ENCODE results near the gene SLCO3A1.

SLCO3A1 gene

DNA sequence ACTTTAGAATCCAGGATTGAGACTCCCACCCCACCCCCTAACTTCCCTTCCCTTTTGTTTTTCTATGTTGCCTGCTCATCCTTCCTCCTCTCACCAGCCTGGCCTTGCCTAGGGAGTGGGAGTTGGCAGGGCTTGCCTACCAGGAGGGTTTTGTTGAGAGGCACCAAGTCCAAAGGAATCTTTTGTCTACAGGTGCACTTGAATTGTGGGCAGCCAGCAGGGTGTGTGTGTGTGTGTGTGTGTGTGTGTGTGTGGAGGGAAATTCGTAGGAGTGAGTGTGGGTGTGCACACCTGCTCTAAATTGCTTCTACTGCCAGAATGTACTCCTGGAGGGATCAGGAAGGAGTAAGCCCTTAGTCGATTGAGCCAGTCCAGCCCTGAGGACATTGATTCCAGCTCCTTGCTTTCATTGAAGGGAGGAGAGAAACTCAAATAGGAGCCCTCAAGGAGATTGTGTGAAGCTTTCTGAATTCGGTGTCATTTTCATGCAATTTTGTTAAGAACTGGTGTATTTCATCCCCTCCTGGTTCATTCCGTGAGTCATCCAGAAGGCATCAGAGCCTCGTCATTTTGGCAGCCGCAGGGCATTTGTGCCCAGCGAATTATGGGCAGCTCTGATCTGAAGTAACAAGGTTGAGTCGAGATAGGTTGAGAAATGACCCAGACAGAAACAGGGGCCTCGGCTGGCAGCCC, 112.1 kb downstream of the SLCO3A1 start:
- DNase-seq (ENCODE audit: low read depth in 3 of 3): no peak

DNA sequence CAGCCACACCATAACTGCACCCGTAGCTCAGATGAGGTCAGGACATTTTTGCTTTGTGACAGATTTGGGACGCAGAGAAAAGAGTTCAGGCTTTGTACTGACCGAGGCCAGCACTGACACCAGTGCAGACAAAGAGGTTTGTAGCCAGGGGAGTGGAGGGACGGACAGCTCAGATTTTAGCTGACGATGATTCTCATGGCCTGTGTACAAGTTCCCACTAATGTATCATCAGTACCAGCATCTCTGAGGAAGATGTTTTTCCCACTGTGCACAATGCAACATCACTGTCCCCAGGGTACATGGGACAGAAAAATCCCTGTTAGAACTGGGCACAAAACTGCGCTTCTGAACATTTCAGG, 112.7 kb downstream of the SLCO3A1 start:
- DNase-seq (ENCODE audit: low read depth in 3 of 3): no peak

DNA sequence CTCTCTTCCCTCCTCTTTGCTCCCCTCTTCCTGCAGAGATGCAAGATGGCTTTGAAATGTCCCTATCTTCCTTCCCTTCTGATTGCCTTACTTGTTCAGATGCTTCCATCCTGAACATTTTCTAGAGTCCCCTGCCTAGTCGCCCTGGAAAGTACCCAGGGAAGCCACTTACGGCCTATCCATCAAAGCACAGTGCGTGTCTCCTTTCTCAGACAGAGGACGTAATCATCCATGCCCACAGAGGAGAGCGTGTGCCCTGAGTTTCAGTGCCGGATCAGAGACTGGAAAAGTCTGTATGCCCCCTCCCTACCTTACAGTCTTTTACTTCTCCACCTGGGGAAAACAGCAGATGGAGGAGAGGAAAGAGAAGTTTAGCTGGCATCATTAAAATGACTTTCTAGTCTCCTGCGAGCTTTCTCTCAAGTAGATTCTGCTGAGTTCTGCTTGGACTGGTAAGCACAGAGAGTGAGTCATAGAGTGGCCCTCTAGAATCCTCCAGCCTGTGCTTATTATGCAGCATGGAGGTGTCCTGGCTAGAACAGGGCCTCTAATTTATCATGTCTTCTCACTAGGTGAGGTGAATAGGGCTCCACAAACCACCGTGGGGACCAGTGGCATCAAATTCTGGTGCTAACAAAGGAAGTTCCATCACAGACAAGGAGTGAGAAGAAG, 114.6 kb downstream of the SLCO3A1 start:
- DNase-seq (ENCODE audit: low read depth in 3 of 3): no peak

DNA sequence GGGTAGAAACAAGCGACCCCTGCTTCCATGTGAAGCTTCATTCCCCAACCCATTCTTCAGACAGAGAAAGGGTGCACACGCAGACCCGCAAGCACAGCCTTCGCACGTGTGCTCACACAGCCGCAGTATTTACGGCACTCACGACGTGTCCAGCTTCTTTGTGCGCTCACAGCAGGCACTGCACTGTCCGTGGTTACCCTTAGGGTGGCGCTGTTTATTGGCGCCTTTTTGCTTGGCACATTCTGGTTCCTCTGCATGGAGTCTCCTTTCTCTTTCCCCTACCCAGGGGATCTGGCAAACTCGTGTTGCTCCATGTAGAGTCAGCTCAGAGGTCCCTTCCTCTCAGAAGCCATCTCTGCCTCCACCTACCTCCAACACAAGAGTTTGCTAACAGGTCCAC, 115.1 kb downstream of the SLCO3A1 start:
- no peak for DNase-seq (ENCODE audit: low read depth in 3 of 3)

DNA sequence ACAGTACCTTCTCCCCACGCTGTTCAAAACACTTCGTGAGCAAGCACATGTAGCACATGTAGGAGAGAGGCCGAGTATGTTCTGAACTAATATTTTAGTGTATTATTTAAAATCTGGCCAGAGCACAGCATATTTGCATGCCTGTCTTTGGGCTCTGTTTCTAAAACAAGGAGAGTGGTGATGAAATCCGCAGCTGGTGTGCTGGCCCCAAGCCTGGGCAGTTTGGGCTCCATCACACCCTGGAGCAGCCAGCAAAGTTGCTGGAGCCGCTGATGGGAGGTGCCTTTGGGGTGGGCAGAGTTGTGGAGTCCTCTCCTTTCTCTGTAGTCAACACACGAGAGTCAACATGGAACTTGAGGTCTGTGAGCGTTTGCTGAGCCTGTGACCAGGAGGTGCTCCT, 116.6 kb downstream of the SLCO3A1 start:
- DNase-seq (ENCODE audit: low read depth in 3 of 3): no peak

DNA sequence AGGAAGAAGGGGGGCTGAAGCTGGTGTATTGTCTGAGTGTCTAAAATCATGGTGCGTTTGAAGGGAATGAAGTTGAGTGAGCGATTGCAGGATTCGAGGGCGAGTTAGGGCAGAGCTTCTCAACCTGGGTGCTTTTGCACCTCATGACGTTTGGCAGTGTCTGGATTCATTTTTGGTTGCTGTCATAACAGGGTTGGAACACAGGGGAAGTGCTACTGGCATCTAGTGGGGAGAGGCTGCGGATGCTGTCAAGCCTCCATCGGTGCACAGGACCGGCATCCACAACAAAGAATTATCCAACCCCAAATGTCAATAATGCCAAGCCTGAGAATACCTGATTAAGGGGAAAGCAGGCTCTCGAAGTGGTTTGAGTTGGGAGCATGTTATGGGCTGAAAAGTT, 120.0 kb downstream of the SLCO3A1 start:
- no peak for DNase-seq (ENCODE audit: low read depth in 3 of 3)

DNA sequence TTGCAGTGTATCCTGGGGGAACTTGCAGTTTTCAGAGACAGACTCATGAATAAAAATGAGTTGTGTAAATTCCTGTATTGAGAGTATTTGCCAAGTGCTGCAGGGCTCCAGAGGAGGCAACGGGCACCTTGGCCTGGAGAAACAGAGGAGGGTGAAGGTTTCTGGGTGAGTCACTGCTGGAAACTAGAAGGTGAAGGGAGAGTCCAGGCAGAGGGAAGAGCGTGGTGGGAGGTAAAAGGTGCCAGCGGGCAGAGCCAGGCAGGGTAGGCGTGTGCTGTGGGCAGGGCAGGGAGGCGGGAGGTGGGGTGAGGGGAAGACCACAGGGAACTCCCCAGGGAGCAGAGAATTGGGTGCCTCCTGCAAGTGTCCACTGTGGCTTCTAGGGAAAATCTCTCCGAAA, 120.8 kb downstream of the SLCO3A1 start:
- DNase-seq (ENCODE audit: low read depth in 3 of 3): no peak

DNA sequence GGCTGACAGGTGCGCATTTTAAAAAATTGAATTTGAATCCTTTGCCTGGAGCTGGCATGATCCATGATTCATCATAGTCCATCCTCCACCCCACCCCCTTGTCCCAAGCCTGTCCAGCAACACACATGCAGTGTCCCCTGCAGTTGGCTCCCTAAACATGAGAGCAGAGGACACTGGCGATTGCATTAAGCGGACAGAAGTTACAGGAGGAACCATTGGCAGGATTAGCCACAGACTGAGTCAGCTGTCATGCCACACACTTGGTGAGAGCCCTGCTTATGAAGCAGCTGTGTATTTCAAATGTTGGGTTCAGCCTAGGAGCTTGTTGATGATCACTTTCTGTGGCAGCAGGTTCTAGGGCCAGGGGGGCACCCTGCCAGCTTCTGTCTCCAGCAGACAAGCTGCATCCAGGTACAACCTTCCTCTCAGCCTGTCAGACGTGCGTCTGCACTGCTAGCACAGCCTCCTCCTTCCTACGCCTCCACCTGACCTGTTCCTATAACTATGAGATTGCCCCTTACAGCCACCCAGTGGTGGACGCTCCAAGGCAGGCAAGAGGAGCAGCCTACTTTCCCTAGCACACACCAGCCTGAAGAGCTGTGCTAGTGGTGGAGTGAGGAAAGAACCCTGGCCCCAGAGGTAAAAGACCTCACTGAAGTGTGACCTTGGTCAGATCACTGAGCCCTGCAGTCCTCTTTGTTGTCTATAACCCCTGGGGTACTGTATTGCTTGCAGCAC, 121.9 kb downstream of the SLCO3A1 start:
- no peak for DNase-seq (ENCODE audit: low read depth in 3 of 3)

DNA sequence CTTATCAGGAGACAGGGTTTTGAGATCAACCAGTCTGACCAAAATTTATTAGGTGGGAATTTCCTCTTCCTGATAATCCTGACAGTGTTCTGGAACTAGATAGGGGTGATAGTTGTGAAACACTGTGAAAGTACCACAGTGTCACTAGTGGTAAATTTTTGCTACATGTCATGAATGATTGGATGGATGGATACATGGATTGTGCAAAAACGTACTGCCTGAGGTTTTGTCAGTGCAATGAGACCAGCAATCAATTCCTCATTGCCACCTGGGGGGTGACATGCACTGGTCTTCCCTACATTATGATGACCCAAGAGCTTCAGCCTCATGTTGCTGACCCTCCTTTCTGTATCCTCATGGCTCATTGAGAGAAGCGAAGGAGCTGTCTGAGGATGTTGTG, 123.5 kb downstream of the SLCO3A1 start:
- no peak for DNase-seq (ENCODE audit: low read depth in 3 of 3)

DNA sequence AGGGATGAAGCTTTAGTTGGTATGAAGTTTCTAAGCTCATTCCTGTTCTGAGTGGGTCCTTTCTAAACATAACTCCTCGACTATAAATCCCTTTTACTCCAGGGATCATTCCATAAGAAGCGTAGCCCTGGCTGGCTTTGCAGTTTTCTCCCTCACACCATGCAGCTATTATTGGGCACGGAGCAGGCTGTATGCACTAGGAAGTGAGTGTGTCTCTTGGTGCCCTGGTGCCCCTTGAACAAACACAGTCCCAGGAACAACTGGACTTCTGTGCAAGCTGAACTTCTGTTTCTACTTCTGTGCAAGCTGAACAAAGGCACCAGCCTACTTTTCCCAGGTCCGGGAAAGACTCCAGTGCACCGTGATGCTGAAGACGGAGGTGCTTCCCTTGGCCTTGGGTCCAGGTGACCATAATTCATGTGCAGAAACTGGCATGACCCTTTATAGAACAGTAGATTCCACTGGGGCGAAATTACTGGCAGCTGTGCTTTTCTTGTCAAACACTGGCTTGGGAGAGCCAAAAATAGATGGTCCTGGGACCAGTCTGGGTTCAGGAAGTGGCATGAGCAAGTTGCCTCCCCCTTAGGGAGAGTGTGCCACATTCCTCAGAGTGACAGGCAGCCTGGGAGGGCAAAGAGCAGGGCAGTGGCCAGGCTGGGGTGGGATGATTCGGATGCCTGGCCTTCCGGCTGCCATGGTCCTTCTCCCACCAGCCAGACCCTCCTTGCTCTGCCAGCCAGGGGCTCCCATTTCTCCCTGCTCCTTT, 127.2 kb downstream of the SLCO3A1 start:
- no peak for DNase-seq (ENCODE audit: low read depth in 3 of 3)

DNA sequence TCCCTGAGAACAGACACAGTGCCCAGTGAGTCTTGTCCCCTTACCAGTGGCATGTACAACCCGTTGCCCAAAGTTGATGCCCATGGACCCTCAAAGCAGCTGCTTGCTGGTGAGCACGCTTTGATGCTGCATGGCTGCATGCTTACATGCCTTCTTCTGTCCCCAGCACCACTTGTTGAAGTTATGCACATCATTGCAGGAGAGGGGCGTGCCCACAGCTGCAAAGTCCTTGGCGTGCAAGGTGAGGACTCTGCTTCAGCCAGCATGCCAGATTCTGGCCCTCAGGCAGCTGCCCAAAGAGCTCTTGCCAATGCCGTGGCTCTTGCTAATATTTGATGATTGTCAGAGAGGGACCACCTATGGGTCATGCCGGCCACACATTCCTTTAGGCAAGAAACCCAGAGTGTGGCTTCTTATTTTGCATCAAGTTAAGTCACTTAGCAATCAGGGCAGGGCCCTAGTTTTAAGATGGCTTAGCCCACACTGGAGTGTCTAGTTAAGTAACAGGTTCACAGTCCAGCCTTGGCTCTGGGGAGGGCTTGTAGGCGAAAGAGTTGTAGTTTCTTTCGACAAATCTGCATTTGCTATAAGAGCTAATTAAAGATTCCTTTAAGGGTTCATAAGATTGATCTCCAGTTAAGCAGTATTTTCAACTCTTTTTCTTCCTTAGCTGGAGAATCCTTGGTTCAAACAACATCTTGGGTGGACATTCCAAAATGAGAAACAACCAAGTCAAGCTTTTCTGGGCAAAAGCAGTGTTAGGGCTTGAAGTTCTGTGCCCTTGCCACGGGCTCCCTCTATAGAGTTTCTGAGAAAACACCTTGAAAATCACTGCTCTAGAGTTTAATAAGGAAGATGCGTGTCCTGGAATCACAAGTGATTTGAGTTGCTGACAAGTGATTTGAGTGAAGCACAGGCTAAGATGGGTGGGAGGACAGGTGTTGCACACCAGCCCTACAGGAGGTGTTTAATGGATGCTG, 128.6 kb downstream of the SLCO3A1 start:
- no peak for DNase-seq (ENCODE audit: low read depth in 3 of 3)

DNA sequence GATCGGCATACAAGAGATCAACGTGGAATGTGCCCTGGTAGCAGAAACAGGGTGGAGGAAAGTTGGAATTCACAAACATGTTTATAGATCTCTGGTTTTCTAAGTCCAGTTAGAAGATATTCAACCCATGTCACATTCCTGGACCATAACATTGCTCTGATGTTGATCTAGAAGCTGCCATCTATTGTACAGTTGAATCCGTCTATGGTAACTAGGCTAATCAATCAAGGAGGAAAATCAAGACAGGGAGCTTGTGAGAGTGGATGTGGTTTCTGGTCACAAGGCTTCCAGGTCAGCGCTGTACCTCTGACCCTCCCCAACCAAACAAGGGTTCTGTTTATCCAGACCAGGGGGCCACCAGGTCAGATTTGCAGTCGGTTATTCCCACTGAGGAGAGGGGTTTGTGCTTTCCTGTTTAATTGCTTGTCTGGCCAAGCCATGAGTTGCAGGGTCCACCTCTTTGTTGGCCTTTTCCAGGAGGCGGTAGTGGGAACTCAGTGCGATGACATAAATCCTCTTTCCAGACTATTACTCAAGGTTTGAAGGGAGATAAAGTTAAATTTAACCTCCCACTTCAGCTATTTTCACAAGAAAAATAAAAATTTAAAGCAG, 130.3 kb downstream of the SLCO3A1 start:
- no peak for DNase-seq (ENCODE audit: low read depth in 3 of 3)

DNA sequence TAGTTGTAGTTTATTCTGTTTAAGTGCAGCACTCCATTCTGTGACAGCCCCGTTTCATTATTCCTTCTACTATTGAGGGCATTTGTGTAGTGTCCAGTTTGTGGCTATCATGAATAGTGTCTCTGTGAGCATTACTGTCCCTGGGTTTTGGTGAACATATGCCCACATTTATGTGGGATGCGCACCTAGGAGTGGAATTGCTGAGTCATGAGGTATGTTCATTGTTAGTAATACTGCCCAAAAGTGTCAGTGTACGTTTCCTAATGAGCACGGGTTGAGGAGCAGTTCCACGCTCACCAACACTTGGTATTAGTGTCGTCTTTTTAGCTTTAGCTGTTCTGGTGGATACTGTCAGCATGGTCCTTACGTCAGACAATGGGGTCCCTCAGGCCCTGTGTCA, 131.8 kb downstream of the SLCO3A1 start:
- DNase-seq (ENCODE audit: low read depth in 3 of 3): no peak

DNA sequence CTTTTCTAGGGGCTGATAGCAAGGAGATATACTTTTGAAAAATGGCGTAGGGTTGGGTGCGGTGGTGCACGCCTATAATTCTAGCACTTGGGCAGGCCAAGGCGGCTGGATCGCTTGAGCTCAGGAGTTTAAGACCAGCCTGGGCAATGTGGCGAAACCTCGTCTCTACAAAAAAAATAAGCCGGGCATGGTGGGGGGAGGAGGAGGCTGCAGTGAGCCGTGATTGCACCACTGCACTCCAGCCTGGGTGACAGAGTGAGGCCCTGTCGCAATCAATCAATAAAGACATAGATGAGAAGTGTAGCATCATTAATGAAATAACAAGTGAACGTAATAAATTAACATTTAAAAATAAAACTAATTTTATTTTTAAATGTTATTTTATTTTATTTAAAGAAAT, 134.6 kb downstream of the SLCO3A1 start:
- no peak for DNase-seq (ENCODE audit: low read depth in 3 of 3)

DNA sequence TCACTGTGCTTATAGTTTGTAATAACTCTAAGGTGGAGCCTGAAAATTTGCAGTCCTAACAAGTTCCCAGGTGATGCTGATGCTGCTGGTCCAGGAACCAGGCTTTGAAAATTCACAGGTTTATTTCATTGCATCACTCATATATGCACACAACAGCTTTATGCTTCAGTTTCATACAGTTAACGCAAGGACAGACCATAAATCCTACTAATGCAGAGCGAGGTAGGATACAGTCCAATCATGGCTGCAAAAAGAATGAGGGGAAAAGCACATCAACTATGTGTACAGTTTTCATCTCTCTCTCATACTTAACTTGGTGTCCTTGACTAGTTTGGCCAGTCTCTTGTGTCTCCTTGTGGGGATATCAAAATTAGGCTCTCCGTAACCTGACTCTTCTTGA, 135.1 kb downstream of the SLCO3A1 start:
- no peak for DNase-seq (ENCODE audit: low read depth in 3 of 3)

DNA sequence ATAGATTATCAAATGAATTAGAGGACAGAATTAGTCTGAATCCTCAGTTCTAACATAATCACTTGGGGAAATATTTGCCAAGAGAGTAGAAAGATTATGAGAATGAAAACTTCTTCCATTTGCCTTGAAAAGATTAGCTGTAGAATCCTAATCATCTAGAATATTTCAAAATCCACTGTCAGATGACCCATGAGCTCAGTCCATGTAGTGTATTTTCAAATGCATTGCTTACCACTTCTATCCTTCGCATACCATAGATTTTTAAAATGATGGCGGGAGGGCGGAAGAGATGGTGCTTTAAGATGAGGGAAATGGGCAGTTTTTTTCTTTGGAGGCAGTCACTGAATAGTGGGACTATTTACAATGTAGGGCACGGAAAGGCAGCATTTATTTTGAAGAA, 136.3 kb downstream of the SLCO3A1 start:
- DNase-seq (ENCODE audit: low read depth in 3 of 3): no peak

DNA sequence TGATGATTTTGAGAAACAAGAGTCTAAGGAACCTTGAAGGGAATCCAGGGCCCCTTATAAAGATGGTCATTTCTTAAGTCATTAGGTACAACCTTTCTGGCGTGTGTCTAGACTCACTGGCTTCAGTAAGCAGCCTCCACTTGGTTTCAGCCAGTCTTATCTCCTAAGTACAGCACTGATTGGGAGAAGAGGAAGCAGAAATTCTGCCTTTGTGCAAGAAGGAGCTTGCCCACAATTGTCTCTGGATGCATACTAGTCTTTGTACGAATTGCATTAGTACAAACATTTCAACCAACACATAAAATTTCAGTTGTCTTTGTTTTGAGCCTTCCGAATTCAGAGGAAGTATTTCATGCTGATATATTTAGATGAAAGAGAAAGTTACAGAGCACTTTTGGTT, 139.4 kb downstream of the SLCO3A1 start:
- no peak for DNase-seq (ENCODE audit: low read depth in 3 of 3)

DNA sequence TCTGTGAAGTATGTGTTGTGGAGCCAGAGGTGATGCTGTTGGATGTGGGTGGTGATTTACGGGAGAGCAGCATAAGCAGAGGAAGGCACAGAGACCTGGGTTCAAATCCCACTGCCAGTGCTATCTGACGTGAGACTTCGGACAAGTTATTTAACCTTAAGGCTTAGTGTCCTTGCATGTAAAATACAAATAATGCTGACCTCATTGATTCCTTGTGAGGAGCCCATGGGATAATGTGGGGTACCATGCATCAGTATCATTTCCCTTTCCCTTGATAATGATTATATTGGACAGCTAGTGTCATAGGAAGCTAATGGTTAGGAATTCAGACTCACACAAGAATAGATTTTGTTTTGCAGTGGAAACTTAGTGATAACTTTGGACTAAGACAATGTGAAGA, 141.6 kb downstream of the SLCO3A1 start:
- no peak for DNase-seq (ENCODE audit: low read depth in 3 of 3)

DNA sequence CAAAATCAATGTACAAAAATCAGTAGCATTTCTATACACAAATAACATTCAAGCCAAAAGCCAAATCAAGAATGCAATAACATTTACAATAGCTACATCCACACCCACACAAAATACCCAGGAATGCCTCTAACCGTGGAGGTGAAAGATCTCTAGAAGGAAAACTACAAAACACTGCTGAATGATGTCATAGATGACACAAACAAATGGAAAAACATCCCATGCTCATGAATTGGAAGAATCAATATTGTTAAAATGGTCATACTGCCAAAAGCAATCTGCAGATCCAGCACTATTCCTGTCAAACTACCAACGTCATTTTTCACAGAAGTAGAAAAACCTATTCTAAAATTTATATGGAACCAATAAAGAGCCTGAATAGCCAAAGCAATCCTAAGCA, 143.7 kb downstream of the SLCO3A1 start:
- no peak for DNase-seq (ENCODE audit: low read depth in 3 of 3)

DNA sequence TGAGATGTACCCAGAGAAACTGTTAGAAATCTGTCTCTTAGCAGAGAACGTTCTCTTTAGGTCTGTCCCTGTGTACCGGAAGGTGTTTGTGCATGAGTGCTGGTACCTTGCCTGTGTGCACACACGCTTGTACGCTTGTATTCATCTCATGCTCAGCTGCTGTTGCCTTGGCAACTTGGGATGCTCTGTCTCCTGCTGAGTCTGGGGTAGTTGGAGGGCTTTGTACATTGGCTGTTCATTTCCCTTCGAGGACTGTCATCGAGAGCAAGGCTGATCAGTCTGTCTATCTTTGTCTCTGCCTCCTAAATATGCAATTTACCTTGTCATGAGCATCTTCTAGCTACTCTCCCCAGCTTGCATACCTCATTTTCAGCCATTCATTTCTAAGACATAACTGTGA, 147.2 kb downstream of the SLCO3A1 start:
- DNase-seq (ENCODE audit: low read depth in 3 of 3): no peak

DNA sequence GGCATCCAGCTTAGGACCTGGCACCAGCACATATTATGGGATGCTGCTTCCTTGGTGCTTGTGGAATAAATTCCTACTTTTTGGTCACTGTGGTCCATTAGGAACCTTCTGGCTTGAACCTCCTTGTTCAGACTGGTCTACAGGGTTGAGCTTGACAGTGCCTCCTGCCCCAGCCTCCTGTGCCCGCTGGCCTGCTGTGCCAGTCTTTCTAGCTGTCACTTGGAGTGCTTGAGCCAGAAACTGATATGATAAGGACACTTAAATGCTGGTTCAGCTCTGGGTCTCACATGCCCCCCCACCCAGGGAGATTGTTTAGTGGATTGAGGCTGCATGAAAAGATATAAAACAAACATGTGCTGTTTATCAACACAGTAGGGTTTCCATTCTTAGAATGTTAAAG, 147.8 kb downstream of the SLCO3A1 start:
- DNase-seq (ENCODE audit: low read depth in 3 of 3): no peak

All from stimulated activated CD4-positive, alpha-beta T cell treated with anti-CD3 and anti-CD28 coated beads, TNF-alpha, amount 100 ng/mL, for 4 hours (primary cell).